HepG2 (cell line): ENCODE results near the gene ANO1. TPM values are rescaled to one million over a fixed set of nuclear protein-coding genes. Genes with fewer than 3 reads are reported as not detected.

ENCODE experiments used
- ATAC-seq: fragments of 200-7000 bp; cut with Tn5 transposase; 3 replicates; pipeline ENCODE4 v1.9.1; 2020; ENCODE audit warnings: mild to moderate bottlenecking, moderate library complexity
- BruUV-seq: library from RNA; stranded (reverse); fragments of 400-500 nt; replicated peaks from 2 replicates; lab custom pipeline; 2021; lab: Mats Ljungman, UMichigan
- CTCF ChIA-PET: fragments of 300-600 bp; formaldehyde crosslinking; extraction: SDS; loops from one replicate; lab custom pipeline; 2021; ENCODE audit warnings: low total read pairs, inconsistent platforms, low intra/inter-chr PET ratio; lab: Yijun Ruan, JAX
- POLR2A ChIA-PET: fragments of 350-600 bp; sonication (Branson Sonifier 250); formaldehyde crosslinking; loops from one replicate; lab custom pipeline; 2020; ENCODE audit warnings: antibody characterized with exemption, inconsistent platforms; lab: Yijun Ruan, JAX
- DNase-seq: peaks from one replicate; pipeline ENCODE4 v3.0.0-alpha.2; 2015; ENCODE audit warnings: low spot score
- FAIRE-seq: peaks from 3 replicates; lab custom pipeline; 2011; peaks lifted over from hg19 to GRCh38; lab: Jason Lieb, UNC
- H2AFZ ChIP-seq: one replicate; pipeline ENCODE4 v1.6.1; 2011; ENCODE audit warnings: low read length, inconsistent platforms
- H3K27ac ChIP-seq: fragments of 300-600 bp; 3 replicates; pipeline ENCODE4 v1.8.0; 2011; ENCODE audit warnings: mixed run types, mild to moderate bottlenecking, mixed read lengths, low read length, inconsistent platforms; ENCODE audit not compliant: insufficient read depth; ENCODE audit errors: extremely low read length
- H3K27me3 ChIP-seq, 2 experiments: fragments of 200-600 bp in 1 of 2; 2 replicates in 1 of 2; 3 replicates in 1 of 2; pipeline versions ENCODE4 v1.6.0 to v1.8.0; 2011; ENCODE audit warnings: low read length in 2 of 2, mild to moderate bottlenecking in 2 of 2, moderate library complexity in 2 of 2, inconsistent platforms in 1 of 2; ENCODE audit not compliant: insufficient read depth in 2 of 2, control insufficient read depth in 1 of 2
- H3K36me3 ChIP-seq, 2 experiments: fragments of 200-600 bp in 1 of 2; replicated peaks in 1 of 2; 2 replicates in 1 of 2; 3 replicates in 1 of 2; pipeline versions ENCODE4 v1.5.1 to v1.8.0; 2011; ENCODE audit warnings: low read length in 2 of 2, inconsistent platforms in 1 of 2; ENCODE audit not compliant: insufficient read depth in 2 of 2, control insufficient read depth in 1 of 2
- H3K4me1 ChIP-seq: 2 replicates; pipeline ENCODE4 v1.5.1; 2012; ENCODE audit warnings: low read length, inconsistent platforms; ENCODE audit not compliant: insufficient read depth
- H3K4me2 ChIP-seq: 2 replicates; pipeline ENCODE4 v1.6.0; 2011; ENCODE audit warnings: low read depth, low read length, inconsistent platforms
- H3K4me3 ChIP-seq, 3 experiments: fragments of 200-600 bp in 1 of 3; sonication (generic), shearing (Covaris generic) in 1 of 3; replicated peaks in 1 of 3; 2 replicates each; pipeline ENCODE4 v1.5.1; 2011 to 2016; ENCODE audit warnings: low read length in 3 of 3, inconsistent platforms in 2 of 3, low read depth in 2 of 3, mild to moderate bottlenecking in 2 of 3, control low read depth in 1 of 3, mixed read lengths in 1 of 3; ENCODE audit not compliant: insufficient read depth in 1 of 3
- H3K79me2 ChIP-seq: one replicate; pipeline ENCODE4 v1.6.1; 2011; ENCODE audit warnings: low read length, inconsistent platforms; ENCODE audit not compliant: insufficient read depth
- H3K9ac ChIP-seq: 2 replicates; pipeline ENCODE4 v1.6.0; 2011; ENCODE audit warnings: mild to moderate bottlenecking, low read depth, low read length, inconsistent platforms; ENCODE audit not compliant: insufficient read depth
- H3K9me3 ChIP-seq: 2 replicates; pipeline ENCODE4 v1.5.1; 2012; ENCODE audit warnings: mild to moderate bottlenecking, low read length
- H4K20me1 ChIP-seq: 2 replicates; pipeline ENCODE4 v1.6.0; 2011; ENCODE audit warnings: inconsistent platforms, mild to moderate bottlenecking, low read length, moderate library complexity; ENCODE audit not compliant: insufficient read depth
- CCAR2 ChIP-seq: fragments of 200-400 bp; formaldehyde crosslinking; optimal IDR thresholded peaks from 2 replicates; pipeline ENCODE3; 2018; ENCODE audit warnings: low read depth, mild to moderate bottlenecking, low read length, moderate library complexity
- IRF2 ChIP-seq: IDR thresholded peaks from 2 replicates; pipeline ENCODE4 v1.6.1; 2018; ENCODE audit warnings: missing genetic modification reagents, missing compliant biosample characterization
- MZF1 ChIP-seq: sonication (generic); formaldehyde crosslinking; IDR thresholded peaks from 2 replicates; pipeline ENCODE4 v1.8.1; 2023; ENCODE audit warnings: mild to moderate bottlenecking, missing genetic modification reagents, borderline replicate concordance
- PCBP2 ChIP-seq: fragments of 200-400 bp; formaldehyde crosslinking; optimal IDR thresholded peaks from 2 replicates; pipeline ENCODE3; 2018; ENCODE audit warnings: low read length, low read depth; ENCODE audit not compliant: poor library complexity, severe bottlenecking
- TRAFD1 ChIP-seq: sonication (generic); formaldehyde crosslinking; IDR thresholded peaks from 2 replicates; pipeline ENCODE4 v1.5.1; 2020; ENCODE audit warnings: missing genetic modification reagents, mild to moderate bottlenecking, borderline replicate concordance
- ZBTB1 ChIP-seq: sonication (generic); formaldehyde crosslinking; IDR thresholded peaks from 2 replicates; pipeline ENCODE4 v1.4.0; 2020; ENCODE audit warnings: missing genetic modification reagents, borderline replicate concordance
- ZBTB42 ChIP-seq: sonication (generic); formaldehyde crosslinking; IDR thresholded peaks from 2 replicates; pipeline ENCODE4 v1.5.0; 2020; ENCODE audit warnings: mild to moderate bottlenecking, missing genetic modification reagents
- ZBTB7B ChIP-seq: sonication (generic); formaldehyde crosslinking; IDR thresholded peaks from 2 replicates; pipeline ENCODE4 v1.4.0; 2020; ENCODE audit warnings: missing genetic modification reagents
- ZNF710 ChIP-seq: sonication (generic); formaldehyde crosslinking; IDR thresholded peaks from 2 replicates; pipeline ENCODE4 v1.5.0; 2020; ENCODE audit warnings: mild to moderate bottlenecking, missing genetic modification reagents, borderline replicate concordance
- WGBS: methylation state at CpG from one replicate; pipeline ENCODE4 v1.1.6; 2017; ENCODE audit warnings: low lambda C conversion rate; 5-methylcytosine and 5-hydroxymethylcytosine counted together
- in situ Hi-C: cut with HindIII; loops from 2 replicates; pipeline ENCODE4 v1.10.0; 2017; ENCODE audit warnings: low pct_unique_long_range_greater_than_20kb; ENCODE audit not compliant: extremely low pct_ligation_motif_present
- intact Hi-C: fragments of 100-400 bp; cut with micrococcal nuclease; formaldehyde crosslinking; loops from one replicate; pipeline ENCODE4 v1.10.0; 2022; ENCODE audit not compliant: unreplicated experiment
- polyA plus RNA-seq, 8 experiments: library from polyadenylated mRNA; depleted of rRNA in 3 of 8; stranded (reverse) in 7 of 8; unstranded in 1 of 8; fragments of >200 nt; fragmentation: Illumina TruSeq in 4 of 8; extraction: Trizol in 4 of 8; gene quantifications; 2 replicates each; pipeline versions ENCODE4 v1.2.1 to v1.2.3, GENCODE V29; 2011 to 2016; ENCODE audit warnings: low read depth in 4 of 8, missing spikeins in 1 of 8, mixed read lengths in 1 of 8; ENCODE audit not compliant: insufficient read depth in 1 of 8
- total RNA-seq, 5 experiments: library from RNA; depleted of rRNA; stranded (reverse); fragments of >200 nt; fragmentation: Illumina TruSeq; extraction: Trizol; gene quantifications; 2 replicates each; pipeline ENCODE4 v1.2.3, GENCODE V29; 2016; ENCODE audit warnings: low read depth in 1 of 5
- TF ChIP-seq, protein P1 (sequence below): sonication (generic); formaldehyde crosslinking; IDR thresholded peaks from 2 replicates; pipeline ENCODE4 v1.5.0; 2020; ENCODE audit warnings: mild to moderate bottlenecking, missing genetic modification reagents
- TF ChIP-seq, protein P2 (sequence below): sonication (generic); formaldehyde crosslinking; IDR thresholded peaks from 2 replicates; pipeline ENCODE4 v1.4.0; 2020; ENCODE audit warnings: missing genetic modification reagents, borderline replicate concordance
- TF ChIP-seq, protein P3 (sequence below): sonication (generic); formaldehyde crosslinking; IDR thresholded peaks from 2 replicates; pipeline ENCODE4 v1.4.0; 2020; ENCODE audit warnings: mild to moderate bottlenecking, missing genetic modification reagents, borderline replicate concordance

The ANO1 gene
- total and polyA plus RNA-seq, 2 of the 13 experiments (the other 11 are each of a cell fraction or from before 2014, with no cell fraction given) = not detected

GRCh38 chr11:70032943-70033710 lies 45.0 kb upstream of the ANO1 start:
- ATAC-seq = no peak
- H3K9ac ChIP-seq = no peak overlapping the region
- no peaks in the 10 kb centered on the region for H3K79me2 ChIP-seq
- FAIRE-seq = no peak
- no peaks in the 10 kb centered on the region for H3K4me1 ChIP-seq
- intact Hi-C loops (no loop called here), in situ Hi-C loops (no loop called here)
- DNase-seq = no peak
- no peaks in the 10 kb centered on the region for H4K20me1 ChIP-seq
- no peak overlapping the region for H3K4me3 ChIP-seq
- ChIA-PET CTCF (no interaction called here), POLR2A (no interaction called here)
- WGBS = 29% methylated on average over 17 of the region's 19 CpGs
- H3K9me3 ChIP-seq = peaks cover 4% of the 10 kb centered on the region; the same call in 1 of the 2 replicates
- H3K4me2 ChIP-seq = no peak overlapping the region
- H3K27me3 ChIP-seq = peaks cover 4 to 56% of the 10 kb centered on the region in 2 experiments
- no peaks in the 10 kb centered on the region for H3K36me3 ChIP-seq
- no peak overlapping the region for H2AFZ ChIP-seq
- BruUV-seq = no TSS peak
- H3K27ac ChIP-seq = no peak overlapping the region
- TF ChIP-seq ZBTB7B (CRISPR knock-in tag) (no peak), PCBP2 (no peak), TRAFD1 (no peak), ZNF710 (CRISPR knock-in tag) (no peak), ZBTB1 (no peak), IRF2 (CRISPR knock-in tag) (no peak), MZF1 (CRISPR knock-in tag) (no peak), ZBTB42 (no peak), CCAR2 (no peak)
- TF ChIP-seq, protein P1, sequence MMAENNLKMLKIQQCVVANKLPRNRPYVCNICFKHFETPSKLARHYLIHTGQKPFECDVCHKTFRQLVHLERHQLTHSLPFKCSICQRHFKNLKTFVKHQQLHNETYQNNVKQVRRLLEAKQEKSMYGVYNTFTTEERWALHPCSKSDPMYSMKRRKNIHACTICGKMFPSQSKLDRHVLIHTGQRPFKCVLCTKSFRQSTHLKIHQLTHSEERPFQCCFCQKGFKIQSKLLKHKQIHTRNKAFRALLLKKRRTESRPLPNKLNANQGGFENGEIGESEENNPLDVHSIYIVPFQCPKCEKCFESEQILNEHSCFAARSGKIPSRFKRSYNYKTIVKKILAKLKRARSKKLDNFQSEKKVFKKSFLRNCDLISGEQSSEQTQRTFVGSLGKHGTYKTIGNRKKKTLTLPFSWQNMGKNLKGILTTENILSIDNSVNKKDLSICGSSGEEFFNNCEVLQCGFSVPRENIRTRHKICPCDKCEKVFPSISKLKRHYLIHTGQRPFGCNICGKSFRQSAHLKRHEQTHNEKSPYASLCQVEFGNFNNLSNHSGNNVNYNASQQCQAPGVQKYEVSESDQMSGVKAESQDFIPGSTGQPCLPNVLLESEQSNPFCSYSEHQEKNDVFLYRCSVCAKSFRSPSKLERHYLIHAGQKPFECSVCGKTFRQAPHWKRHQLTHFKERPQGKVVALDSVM (CRISPR knock-in tag) = no peak
- TF ChIP-seq, protein P2, sequence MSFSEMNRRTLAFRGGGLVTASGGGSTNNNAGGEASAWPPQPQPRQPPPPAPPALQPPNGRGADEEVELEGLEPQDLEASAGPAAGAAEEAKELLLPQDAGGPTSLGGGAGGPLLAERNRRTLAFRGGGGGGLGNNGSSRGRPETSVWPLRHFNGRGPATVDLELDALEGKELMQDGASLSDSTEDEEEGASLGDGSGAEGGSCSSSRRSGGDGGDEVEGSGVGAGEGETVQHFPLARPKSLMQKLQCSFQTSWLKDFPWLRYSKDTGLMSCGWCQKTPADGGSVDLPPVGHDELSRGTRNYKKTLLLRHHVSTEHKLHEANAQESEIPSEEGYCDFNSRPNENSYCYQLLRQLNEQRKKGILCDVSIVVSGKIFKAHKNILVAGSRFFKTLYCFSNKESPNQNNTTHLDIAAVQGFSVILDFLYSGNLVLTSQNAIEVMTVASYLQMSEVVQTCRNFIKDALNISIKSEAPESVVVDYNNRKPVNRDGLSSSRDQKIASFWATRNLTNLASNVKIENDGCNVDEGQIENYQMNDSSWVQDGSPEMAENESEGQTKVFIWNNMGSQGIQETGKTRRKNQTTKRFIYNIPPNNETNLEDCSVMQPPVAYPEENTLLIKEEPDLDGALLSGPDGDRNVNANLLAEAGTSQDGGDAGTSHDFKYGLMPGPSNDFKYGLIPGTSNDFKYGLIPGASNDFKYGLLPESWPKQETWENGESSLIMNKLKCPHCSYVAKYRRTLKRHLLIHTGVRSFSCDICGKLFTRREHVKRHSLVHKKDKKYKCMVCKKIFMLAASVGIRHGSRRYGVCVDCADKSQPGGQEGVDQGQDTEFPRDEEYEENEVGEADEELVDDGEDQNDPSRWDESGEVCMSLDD (CRISPR knock-in tag) = no peak
- TF ChIP-seq, protein P3, sequence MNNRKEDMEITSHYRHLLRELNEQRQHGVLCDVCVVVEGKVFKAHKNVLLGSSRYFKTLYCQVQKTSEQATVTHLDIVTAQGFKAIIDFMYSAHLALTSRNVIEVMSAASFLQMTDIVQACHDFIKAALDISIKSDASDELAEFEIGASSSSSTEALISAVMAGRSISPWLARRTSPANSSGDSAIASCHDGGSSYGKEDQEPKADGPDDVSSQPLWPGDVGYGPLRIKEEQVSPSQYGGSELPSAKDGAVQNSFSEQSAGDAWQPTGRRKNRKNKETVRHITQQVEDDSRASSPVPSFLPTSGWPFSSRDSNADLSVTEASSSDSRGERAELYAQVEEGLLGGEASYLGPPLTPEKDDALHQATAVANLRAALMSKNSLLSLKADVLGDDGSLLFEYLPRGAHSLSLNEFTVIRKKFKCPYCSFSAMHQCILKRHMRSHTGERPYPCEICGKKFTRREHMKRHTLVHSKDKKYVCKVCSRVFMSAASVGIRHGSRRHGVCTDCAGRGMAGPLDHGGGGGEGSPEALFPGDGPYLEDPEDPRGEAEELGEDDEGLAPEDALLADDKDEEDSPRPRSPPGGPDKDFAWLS (CRISPR knock-in tag) = no peak
